Measurements from ENCODE around the gene IGFALS. TPM values are rescaled to one million over a fixed set of nuclear protein-coding genes. Genes with fewer than 3 reads are reported as not detected.
A peak's percentile ranks its signal among the peaks of the same experiment; 100 is the strongest.

The IGFALS gene
- total and polyA plus RNA-seq, 2 of the 4 experiments (the other 2 are of a cell fraction) = not detected

GRCh38 chr16:1820946-1821290 lies 27.4 kb upstream of the IGFALS start:
- H2AK9ac ChIP-seq (replicated peaks; ENCODE audit: low read depth, low read length, poor library complexity) = no peak overlapping the region
- no peak overlapping the region for H3K23ac ChIP-seq (ENCODE audit: low read depth, low read length)
- H3K4me1 ChIP-seq (ENCODE audit: control insufficient read depth, insufficient read depth, low read length) = peaks cover 4% of the 10 kb centered on the region; the same call in 1 of the 2 replicates
- TF ChIP-seq CEBPB (IDR thresholded peaks at IDR 0.05; ENCODE audit: low read depth, low read length) = no peak
- no peak for TF ChIP-seq USF2 (IDR thresholded peaks at IDR 0.05; ENCODE audit: low read depth, low read length)
- TF ChIP-seq NFE2L2 (IDR thresholded peaks at IDR 0.05; ENCODE audit: low read depth, low read length) = no peak
- TF ChIP-seq RFX5 (IDR thresholded peaks at IDR 0.05; ENCODE audit: low read depth, low read length) = no peak
- no peak for TF ChIP-seq MAFK (IDR thresholded peaks at IDR 0.05; ENCODE audit: low read depth, low read length)
- no peak for TF ChIP-seq SMC3 (IDR thresholded peaks at IDR 0.05; ENCODE audit: low read depth, low read length)
- no peak for TF ChIP-seq BHLHE40 (IDR thresholded peaks at IDR 0.05; ENCODE audit: low read depth, low read length)
- TF ChIP-seq POLR2A (IDR thresholded peaks at IDR 0.05; ENCODE audit: low read depth, low read length) = no peak
- no peak for TF ChIP-seq FOS (IDR thresholded peaks at IDR 0.05; ENCODE audit: low read depth, low read length)
- no peak for TF ChIP-seq RCOR1 (IDR thresholded peaks at IDR 0.05; ENCODE audit: insufficient replicate concordance, low read length)
- TF ChIP-seq MAZ (IDR thresholded peaks at IDR 0.05; ENCODE audit: borderline replicate concordance, low read depth, low read length) = no peak
- TF ChIP-seq RAD21 (IDR thresholded peaks at IDR 0.05; ENCODE audit: low read length) = no peak
- TF ChIP-seq, protein P1, sequence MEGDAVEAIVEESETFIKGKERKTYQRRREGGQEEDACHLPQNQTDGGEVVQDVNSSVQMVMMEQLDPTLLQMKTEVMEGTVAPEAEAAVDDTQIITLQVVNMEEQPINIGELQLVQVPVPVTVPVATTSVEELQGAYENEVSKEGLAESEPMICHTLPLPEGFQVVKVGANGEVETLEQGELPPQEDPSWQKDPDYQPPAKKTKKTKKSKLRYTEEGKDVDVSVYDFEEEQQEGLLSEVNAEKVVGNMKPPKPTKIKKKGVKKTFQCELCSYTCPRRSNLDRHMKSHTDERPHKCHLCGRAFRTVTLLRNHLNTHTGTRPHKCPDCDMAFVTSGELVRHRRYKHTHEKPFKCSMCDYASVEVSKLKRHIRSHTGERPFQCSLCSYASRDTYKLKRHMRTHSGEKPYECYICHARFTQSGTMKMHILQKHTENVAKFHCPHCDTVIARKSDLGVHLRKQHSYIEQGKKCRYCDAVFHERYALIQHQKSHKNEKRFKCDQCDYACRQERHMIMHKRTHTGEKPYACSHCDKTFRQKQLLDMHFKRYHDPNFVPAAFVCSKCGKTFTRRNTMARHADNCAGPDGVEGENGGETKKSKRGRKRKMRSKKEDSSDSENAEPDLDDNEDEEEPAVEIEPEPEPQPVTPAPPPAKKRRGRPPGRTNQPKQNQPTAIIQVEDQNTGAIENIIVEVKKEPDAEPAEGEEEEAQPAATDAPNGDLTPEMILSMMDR (conservative IDR thresholded peaks at IDR 0.05; ENCODE audit: low read depth, low read length) = no peak
- TF ChIP-seq MXI1 (IDR thresholded peaks at IDR 0.05; ENCODE audit: borderline replicate concordance, low read depth, low read length) = no peak
- no peak for TF ChIP-seq ELK1 (IDR thresholded peaks at IDR 0.05; ENCODE audit: borderline replicate concordance, low read depth, low read length)
- TF ChIP-seq CHD1 (IDR thresholded peaks at IDR 0.05; ENCODE audit: low read depth, low read length) = no peak
- H3K27me3 ChIP-seq (ENCODE audit: control insufficient read depth, insufficient read depth, low read length) = no peaks in the 10 kb centered on the region
- 0 out of 2 replicates have a peak, but pooled peaks cover 3% of the 10 kb centered on the region for H4K20me1 ChIP-seq (ENCODE audit: insufficient read depth, low read length)
- dilution Hi-C loops (cut with HindIII; ENCODE audit: low sequenced_read_pairs, unreplicated experiment) (no loop called here), intact Hi-C loops (cut with micrococcal nuclease) (no loop called here), in situ Hi-C loops (cut with MboI; ENCODE audit: low sequenced_read_pairs) (no loop called here)
- no peak overlapping the region for H3K9ac ChIP-seq (ENCODE audit: low read depth, low read length)
- H2BK20ac ChIP-seq (ENCODE audit: low read depth, low read length) = no peak overlapping the region
- H3K4me2 ChIP-seq (ENCODE audit: low read depth, low read length) = no peak overlapping the region
- H3K56ac ChIP-seq (ENCODE audit: extremely low read depth, insufficient read depth, low read length) = no peak overlapping the region
- DNase-seq = no peak
- no peak overlapping the region for H4K8ac ChIP-seq (ENCODE audit: low read depth in 2 of 2, low read length in 2 of 2)
- no peak overlapping the region for H2BK5ac ChIP-seq (ENCODE audit: low read depth, low read length, poor library complexity, severe bottlenecking)
- ChIA-PET POLR2A (ENCODE audit: unreplicated experiment) (no interaction called here), CTCF (no interaction called here)
- BruUV-seq (replicated peaks) = no TSS peak
- peak overlapping the region; percentile 32 for H2AFZ ChIP-seq (replicated peaks; ENCODE audit: low read length, poor library complexity)
- H3K9me1 ChIP-seq (ENCODE audit: insufficient read depth, low read length) = no peaks in the 10 kb centered on the region; the same call in 1 of the 2 replicates
- no peak overlapping the region for H4K91ac ChIP-seq (ENCODE audit: insufficient read depth, low read depth, low read length)
- H3K79me1 ChIP-seq (ENCODE audit: low read depth in 1 of 2, low read length in 2 of 2) = peaks cover 8 to 27% of the 10 kb centered on the region in 2 experiments; a peak in 3 of 4 replicates
- no peak overlapping the region for H2BK15ac ChIP-seq (ENCODE audit: low read depth, low read length)
- H3K4ac ChIP-seq (ENCODE audit: low read depth, low read length) = no peak overlapping the region
- no peak overlapping the region for H3K4me3 ChIP-seq (ENCODE audit: insufficient read depth, low read depth, low read length)
- no peak overlapping the region for H2AK5ac ChIP-seq (ENCODE audit: low read depth, low read length)
- WGBS, 2 experiments (ENCODE audit: extremely low coverage in 2 of 2, insufficient read length in 1 of 2) = 85% methylated on average over 6 of the region's 12 CpGs; no CpG with 5 or more reads in 1 of the 2 experiments
- no peaks in the 10 kb centered on the region for H3K9me3 ChIP-seq (ENCODE audit: control insufficient read depth, insufficient read depth, low read length)
- no peak overlapping the region for H3K14ac ChIP-seq (replicated peaks; ENCODE audit: low read depth, low read length)
- no peak overlapping the region for H2BK120ac ChIP-seq (ENCODE audit: low read depth, low read length)
- no peak overlapping the region for H4K5ac ChIP-seq (ENCODE audit: low read depth, low read length)
- H3K36me3 ChIP-seq (ENCODE audit: control insufficient read depth, insufficient read depth, low read length) = peaks cover 16% of the 10 kb centered on the region
- H3K18ac ChIP-seq (ENCODE audit: low read depth, low read length) = no peak overlapping the region
- no peak for ATAC-seq (ENCODE audit: low read depth)
- H3K27ac ChIP-seq (ENCODE audit: insufficient read depth, low read length) = no peak overlapping the region
